Measurements from ENCODE around the gene GRN. TPM values are rescaled to one million over a fixed set of nuclear protein-coding genes. Genes with fewer than 3 reads are reported as not detected.

The GRN gene
- total and polyA plus RNA-seq, 2 of the 8 experiments (the other 6 are each of a cell fraction or from before 2014, with no cell fraction given) = 108 to 387 TPM

- TF ChIP-seq ATF2 (IDR thresholded peaks at IDR 0.05; ENCODE audit: low read length) = no peak
- TF ChIP-seq CBX5 (IDR thresholded peaks at IDR 0.05; ENCODE audit: low read depth, low read length) = no peak
These were observed 35.7 kb downstream of the GRN start (continued) for GRCh38 chr17:44380767-44381166.
